Brain pericyte (primary cell): Measurements from ENCODE around the gene IGSF5.
"Not testable (repeated sequence)": the region's sequence is repeated elsewhere in the genome, so short reads cannot be mapped to it uniquely, and the experiment has no call there.

Experiments
- DNase-seq: peaks from one replicate; pipeline ENCODE4 v3.0.0-alpha.2; 2012; ENCODE audit warnings: low read depth, low spot score

IGSF5 gene

GRCh38 chr21:39738566-39738965, 6.4 kb upstream of the IGSF5 start:
- DNase-seq = no peak

GRCh38 chr21:39739531-39739930, 5.5 kb upstream of the IGSF5 start:
- not testable (repeated sequence) for DNase-seq

- not testable (repeated sequence) for DNase-seq
Measured at GRCh38 chr21:39742561-39742960, 2.4 kb upstream of the IGSF5 start.

- not testable (repeated sequence) for DNase-seq
Measured at GRCh38 chr21:39745332-39745731, 349 bp downstream of the IGSF5 start.

- DNase-seq = no peak
Measured at GRCh38 chr21:39750670-39751069, 5.7 kb downstream of the IGSF5 start.

GRCh38 chr21:39754811-39755210, 9.8 kb downstream of the IGSF5 start:
- no peak for DNase-seq

- DNase-seq = no peak
Measured at GRCh38 chr21:39756285-39756684, 11.3 kb downstream of the IGSF5 start.

GRCh38 chr21:39763272-39763970, 18.4 kb downstream of the IGSF5 start:
- DNase-seq = no peak

- DNase-seq = no peak
Measured at GRCh38 chr21:39774227-39774626, 29.2 kb downstream of the IGSF5 start.

- DNase-seq = no peak
Measured at GRCh38 chr21:39775816-39776215, 30.8 kb downstream of the IGSF5 start.

- no peak for DNase-seq
Measured at GRCh38 chr21:39776589-39776988, 31.6 kb downstream of the IGSF5 start.

- DNase-seq = no peak
Measured at GRCh38 chr21:39781331-39781730, 36.3 kb downstream of the IGSF5 start.

- no peak for DNase-seq
Measured at GRCh38 chr21:39788383-39788782, 43.4 kb downstream of the IGSF5 start.

GRCh38 chr21:39796466-39796865, 51.5 kb downstream of the IGSF5 start:
- DNase-seq = no peak

- no peak for DNase-seq
Measured at GRCh38 chr21:39799178-39799577, 54.2 kb downstream of the IGSF5 start.

- no peak for DNase-seq
Measured at GRCh38 chr21:39800311-39800710, 55.3 kb downstream of the IGSF5 start.

GRCh38 chr21:39802217-39802616, 57.2 kb downstream of the IGSF5 start:
- DNase-seq = no peak

GRCh38 chr21:39803393-39803792, 58.4 kb downstream of the IGSF5 start:
- DNase-seq = no peak

- DNase-seq = no peak
Measured at GRCh38 chr21:39804240-39804639, 59.3 kb downstream of the IGSF5 start.

GRCh38 chr21:39805983-39806382, 61.0 kb downstream of the IGSF5 start:
- DNase-seq = no peak

- DNase-seq = no peak
Measured at GRCh38 chr21:39807738-39808137, 62.8 kb downstream of the IGSF5 start.

- no peak for DNase-seq
Measured at GRCh38 chr21:39809936-39810335, 65.0 kb downstream of the IGSF5 start.

- DNase-seq = no peak
Measured at GRCh38 chr21:39812983-39813382, 68.0 kb downstream of the IGSF5 start.

GRCh38 chr21:39818557-39818956, 73.6 kb downstream of the IGSF5 start:
- no peak for DNase-seq
